ENCODE data around the gene HTR3E.
"Not testable (repeated sequence)": the region's sequence is repeated elsewhere in the genome, so short reads cannot be mapped to it uniquely, and the experiment has no call there.

HTR3E gene, protein sequence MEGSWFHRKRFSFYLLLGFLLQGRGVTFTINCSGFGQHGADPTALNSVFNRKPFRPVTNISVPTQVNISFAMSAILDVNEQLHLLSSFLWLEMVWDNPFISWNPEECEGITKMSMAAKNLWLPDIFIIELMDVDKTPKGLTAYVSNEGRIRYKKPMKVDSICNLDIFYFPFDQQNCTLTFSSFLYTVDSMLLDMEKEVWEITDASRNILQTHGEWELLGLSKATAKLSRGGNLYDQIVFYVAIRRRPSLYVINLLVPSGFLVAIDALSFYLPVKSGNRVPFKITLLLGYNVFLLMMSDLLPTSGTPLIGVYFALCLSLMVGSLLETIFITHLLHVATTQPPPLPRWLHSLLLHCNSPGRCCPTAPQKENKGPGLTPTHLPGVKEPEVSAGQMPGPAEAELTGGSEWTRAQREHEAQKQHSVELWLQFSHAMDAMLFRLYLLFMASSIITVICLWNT

GRCh38 chr3:184096811-184097383 is at the start of gene HTR3E:
HTR3E (plus strand) TSS chr3:184097064; CDS start chr3:184097530, 466 bp downstream.
- Mint-ChIP-seq H3K9me3 (peaks cover 10% of the 10 kb centered on the region), H3K4me3 (no peak within 1 kb of the TSS), H3K27ac (no peak within 1 kb of the TSS), H3K27me3 (peaks cover 21% of the 10 kb centered on the region), H3K4me1 (no peaks in the 10 kb centered on the region), H3K36me3 (no peaks in the 10 kb centered on the region)
- DNase-seq, result no peak
- CTCF ChIA-PET, result no interaction called here

GRCh38 chr3:184050217-184050847 is 46.5 kb upstream of the HTR3E start:
- no peak for DNase-seq
- H3K4me1 Mint-ChIP-seq, result no peaks in the 10 kb centered on the region
- H3K9me3 Mint-ChIP-seq, result no peaks in the 10 kb centered on the region
- no peak overlapping the region for H3K27ac Mint-ChIP-seq
- H3K36me3 Mint-ChIP-seq, result no peaks in the 10 kb centered on the region
- peaks cover 34% of the 10 kb centered on the region for H3K27me3 Mint-ChIP-seq
- CTCF ChIA-PET, result no interaction called here
- H3K4me3 Mint-ChIP-seq, result no peak overlapping the region

DNA sequence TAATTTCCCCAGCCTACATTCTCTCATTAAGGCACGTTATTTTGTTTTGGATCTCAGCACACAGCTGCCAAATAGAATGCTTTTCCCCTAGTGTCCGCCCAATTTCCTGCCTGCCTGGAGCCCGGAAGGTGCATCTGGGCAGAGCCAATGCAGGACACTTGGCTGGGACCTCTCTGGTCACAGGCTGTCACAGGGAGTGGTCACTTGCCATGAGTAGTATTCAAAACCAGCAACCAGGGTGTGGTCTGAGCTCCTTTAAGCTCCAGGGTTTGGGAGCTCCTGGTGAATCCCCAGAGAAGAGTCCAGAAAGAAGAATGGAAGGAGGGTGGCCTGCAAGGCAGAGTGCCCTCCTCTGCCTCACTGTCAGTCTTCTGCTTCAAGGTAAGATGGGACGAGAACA is 44.1 kb upstream of the HTR3E start, which contains the start of gene HTR3C:
Gene HTR3C (plus strand): TSS at position 281 of the 400 bp plus-strand sequence. CDS start 34 bp downstream, at position 315.
- Mint-ChIP-seq H3K36me3 (no peaks in the 10 kb centered on the region), H3K27ac (no peak within 1 kb of the TSS), H3K27me3 (peaks cover 34% of the 10 kb centered on the region), H3K9me3 (no peaks in the 10 kb centered on the region), H3K4me1 (no peaks in the 10 kb centered on the region), H3K4me3 (no peak within 1 kb of the TSS)
- CTCF ChIA-PET, result no interaction called here
- no peak for DNase-seq

GRCh38 chr3:184058029-184058428 is 38.8 kb upstream of the HTR3E start:
- CTCF ChIA-PET, result no interaction called here
- H3K36me3 Mint-ChIP-seq, result no peaks in the 10 kb centered on the region
- no peaks in the 10 kb centered on the region for H3K9me3 Mint-ChIP-seq

DNA sequence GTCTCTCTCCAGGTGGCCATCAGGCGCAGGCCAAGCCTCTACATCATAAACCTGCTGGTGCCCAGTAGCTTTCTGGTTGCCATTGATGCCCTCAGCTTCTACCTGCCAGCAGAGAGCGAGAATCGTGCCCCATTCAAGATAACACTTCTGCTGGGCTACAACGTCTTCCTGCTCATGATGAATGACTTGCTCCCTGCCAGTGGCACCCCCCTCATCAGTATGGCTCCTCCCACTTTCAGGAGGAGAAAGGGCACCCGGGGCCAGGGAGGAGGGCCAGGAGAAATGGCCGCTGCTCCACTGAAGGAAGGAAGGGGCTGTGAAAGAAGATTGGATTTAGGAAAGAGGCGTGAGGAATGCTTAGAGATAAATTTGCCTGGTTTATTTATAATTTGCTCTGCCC is 37.4 kb upstream of the HTR3E start:
- Mint-ChIP-seq H3K27ac (no peak overlapping the region), H3K27me3 (peaks cover 14% of the 10 kb centered on the region), H3K36me3 (no peaks in the 10 kb centered on the region), H3K9me3 (no peaks in the 10 kb centered on the region), H3K4me3 (no peak overlapping the region), H3K4me1 (no peaks in the 10 kb centered on the region)
- DNase-seq, result no peak
- CTCF ChIA-PET, result no interaction called here

More at GRCh38 chr3:184058029-184058428, 38.8 kb upstream of the HTR3E start:
- Mint-ChIP-seq H3K4me3 (no peak overlapping the region), H3K4me1 (no peaks in the 10 kb centered on the region), H3K27ac (no peak overlapping the region), H3K27me3 (peaks cover 18% of the 10 kb centered on the region)
- DNase-seq, result no peak

GRCh38 chr3:184062637-184063036 is 34.2 kb upstream of the HTR3E start:
- no peaks in the 10 kb centered on the region for H3K9me3 Mint-ChIP-seq
- peaks cover 20% of the 10 kb centered on the region for H3K27me3 Mint-ChIP-seq
- no peak overlapping the region for H3K27ac Mint-ChIP-seq
- DNase-seq, result no peak
- no peak overlapping the region for H3K4me3 Mint-ChIP-seq
- H3K4me1 Mint-ChIP-seq, result no peaks in the 10 kb centered on the region
- H3K36me3 Mint-ChIP-seq, result no peaks in the 10 kb centered on the region
- CTCF ChIA-PET, result no interaction called here

DNA sequence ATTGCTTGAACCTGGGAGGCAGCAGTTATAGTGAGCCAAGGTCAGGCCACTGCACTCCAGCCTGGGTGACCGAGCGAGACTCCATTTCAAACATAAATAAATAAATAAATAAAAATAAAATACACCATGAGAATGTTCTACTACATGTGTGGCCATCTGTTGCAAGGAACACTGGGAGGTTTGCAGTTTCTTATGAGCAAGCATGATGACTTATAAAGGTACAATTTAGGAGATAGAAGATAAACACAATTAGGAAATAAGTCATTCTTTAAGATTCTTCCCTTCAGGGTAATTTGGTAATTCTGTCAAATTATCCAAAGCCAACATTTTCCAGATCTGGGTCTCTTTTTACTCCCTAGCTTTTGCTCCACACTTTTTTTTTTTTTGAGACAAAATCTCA is 30.7 kb upstream of the HTR3E start:
- Mint-ChIP-seq H3K27ac (no peak overlapping the region), H3K4me1 (no peaks in the 10 kb centered on the region), H3K4me3 (no peak overlapping the region), H3K9me3 (peaks cover 8% of the 10 kb centered on the region), H3K36me3 (no peaks in the 10 kb centered on the region), H3K27me3 (peaks cover 16% of the 10 kb centered on the region)
- CTCF ChIA-PET, result no interaction called here
- no peak for DNase-seq

GRCh38 chr3:184067573-184068055 is 29.2 kb upstream of the HTR3E start:
- Mint-ChIP-seq H3K36me3 (no peaks in the 10 kb centered on the region), H3K27me3 (peaks cover 23% of the 10 kb centered on the region), H3K4me3 (no peak overlapping the region), H3K4me1 (no peaks in the 10 kb centered on the region), H3K27ac (no peak overlapping the region), H3K9me3 (peaks cover 8% of the 10 kb centered on the region)
- DNase-seq, result no peak
- CTCF ChIA-PET, result no interaction called here

DNA sequence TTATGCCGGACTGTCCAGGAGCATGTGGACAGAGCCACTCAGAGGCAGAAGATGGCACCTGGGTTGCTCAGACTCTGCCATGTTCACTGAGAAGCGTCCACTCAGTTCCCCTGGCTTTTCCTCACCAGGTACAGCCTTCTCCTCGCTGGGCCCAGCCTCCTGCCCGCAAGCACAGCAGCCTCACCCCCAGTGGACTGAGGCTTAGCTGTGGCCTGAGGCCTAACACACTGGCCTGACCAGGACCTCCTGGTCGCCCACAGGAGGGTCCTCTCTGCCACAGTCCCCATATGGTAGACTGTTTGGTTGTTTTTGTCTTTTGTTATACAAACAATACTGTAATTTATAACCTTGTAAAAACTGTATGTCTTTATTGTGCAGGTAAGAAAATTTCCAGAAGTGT is 28.5 kb upstream of the HTR3E start:
- H3K4me1 Mint-ChIP-seq, result no peaks in the 10 kb centered on the region
- no peak for DNase-seq
- CTCF ChIA-PET, result no interaction called here
- no peak overlapping the region for H3K4me3 Mint-ChIP-seq
- no peak overlapping the region for H3K27ac Mint-ChIP-seq
- peaks cover 8% of the 10 kb centered on the region for H3K9me3 Mint-ChIP-seq
- no peaks in the 10 kb centered on the region for H3K36me3 Mint-ChIP-seq
- H3K27me3 Mint-ChIP-seq, result peaks cover 23% of the 10 kb centered on the region

DNA sequence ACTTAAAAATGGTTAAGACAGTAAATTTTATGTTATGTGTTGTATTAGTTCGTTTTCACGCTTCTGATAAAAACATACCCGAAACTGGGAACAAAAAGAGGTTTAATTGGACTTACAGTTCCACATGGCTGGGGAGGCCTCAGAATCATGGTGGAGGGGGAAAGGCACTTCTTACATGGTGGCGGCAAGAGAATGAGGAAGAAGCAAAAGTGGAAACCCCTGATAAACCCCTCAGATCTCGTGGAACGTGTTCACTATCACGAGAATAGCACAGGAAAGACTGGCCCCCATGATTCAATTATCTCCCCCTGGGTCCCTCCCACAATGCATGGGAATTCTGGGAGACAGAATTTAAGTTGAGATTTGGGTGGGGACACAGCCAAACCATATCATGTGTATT is 25.7 kb upstream of the HTR3E start:
- H3K4me1 Mint-ChIP-seq, DNase-seq, H3K4me3 Mint-ChIP-seq, H3K9me3 Mint-ChIP-seq, H3K27ac Mint-ChIP-seq, H3K36me3 Mint-ChIP-seq, CTCF ChIA-PET: not testable (repeated sequence)
- peaks cover 26% of the 10 kb centered on the region for H3K27me3 Mint-ChIP-seq

DNA sequence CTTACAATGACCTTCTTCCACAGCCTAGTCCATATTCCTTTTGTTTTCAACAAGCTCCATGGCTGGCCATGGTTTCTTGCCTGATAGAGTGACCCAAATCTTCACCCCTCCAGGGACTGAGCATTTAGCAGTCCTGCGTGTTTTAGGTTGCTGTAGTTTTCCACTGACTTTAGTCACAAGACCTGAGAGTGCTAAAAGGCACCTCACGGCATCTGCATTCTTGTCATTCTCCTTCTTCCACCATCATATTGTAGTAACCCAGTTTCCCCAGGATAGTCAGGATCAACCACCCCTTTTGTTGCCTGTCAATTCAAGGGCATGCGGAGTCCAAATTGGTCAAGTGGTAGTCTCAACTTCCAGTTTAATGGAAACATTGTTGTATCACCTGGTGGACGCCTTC is 23.2 kb upstream of the HTR3E start:
- CTCF ChIA-PET, result no interaction called here
- no peak overlapping the region for H3K27ac Mint-ChIP-seq
- H3K4me1 Mint-ChIP-seq, result no peaks in the 10 kb centered on the region
- H3K4me3 Mint-ChIP-seq, result no peak overlapping the region
- H3K9me3 Mint-ChIP-seq, result peaks cover 6% of the 10 kb centered on the region
- H3K27me3 Mint-ChIP-seq, result peaks cover 24% of the 10 kb centered on the region
- DNase-seq, result no peak
- no peaks in the 10 kb centered on the region for H3K36me3 Mint-ChIP-seq

- Mint-ChIP-seq H3K4me1 (no peaks in the 10 kb centered on the region), H3K4me3 (no peak overlapping the region), H3K9me3 (peaks cover 1% of the 10 kb centered on the region), H3K27me3 (peaks cover 21% of the 10 kb centered on the region), H3K27ac (no peak overlapping the region), H3K36me3 (no peaks in the 10 kb centered on the region)
- CTCF ChIA-PET, result no interaction called here
- no peak for DNase-seq
Measured at GRCh38 chr3:184075901-184076300, 21.0 kb upstream of the HTR3E start.

GRCh38 chr3:184077881-184078280 is 19.0 kb upstream of the HTR3E start:
- no peaks in the 10 kb centered on the region for H3K36me3 Mint-ChIP-seq
- H3K27ac Mint-ChIP-seq, result no peak overlapping the region
- H3K4me3 Mint-ChIP-seq, result no peak overlapping the region
- CTCF ChIA-PET, result no interaction called here
- no peak for DNase-seq
- no peaks in the 10 kb centered on the region for H3K4me1 Mint-ChIP-seq
- peaks cover 10% of the 10 kb centered on the region for H3K27me3 Mint-ChIP-seq
- H3K9me3 Mint-ChIP-seq, result no peaks in the 10 kb centered on the region

- Mint-ChIP-seq H3K4me1 (no peaks in the 10 kb centered on the region), H3K36me3 (no peaks in the 10 kb centered on the region), H3K27ac (no peak overlapping the region), H3K9me3 (no peaks in the 10 kb centered on the region), H3K4me3 (no peak overlapping the region), H3K27me3 (peaks cover 10% of the 10 kb centered on the region)
- CTCF ChIA-PET, result no interaction called here
- DNase-seq, result no peak
Measured at GRCh38 chr3:184078851-184079250, 18.0 kb upstream of the HTR3E start.

All from activated naive CD4-positive, alpha-beta T cell treated with anti-CD3 and anti-CD28 coated beads, Interleukin-2, amount 10 ng/mL, durations not matched to agents 7 days and 5 days (primary cell).